ENCODE data around the gene NTSR1.

- no peak for TF ChIP-seq POLR2AphosphoS5 (IDR thresholded peaks at IDR 0.05; ENCODE audit: low read depth, low read length)
- TF ChIP-seq POLR2A (IDR thresholded peaks at IDR 0.05; ENCODE audit: low read depth, low read length): no peak
- no peak for TF ChIP-seq TAF1 (IDR thresholded peaks at IDR 0.05; ENCODE audit: low read depth, low read length)
- no peak for TF ChIP-seq SPI1 (IDR thresholded peaks at IDR 0.05; ENCODE audit: low read depth, low read length)
- no peak for TF ChIP-seq PAX5 (IDR thresholded peaks at IDR 0.05; ENCODE audit: insufficient read depth, low read length, severe bottlenecking)
Measured at GRCh38 chr20:62800314-62801259, 92.0 kb downstream of the NTSR1 start.

All from GM12891 (cell line).